AG09309 (cell line): ENCODE data around the gene ZCCHC8.
"Not testable (repeated sequence)": the region's sequence is repeated elsewhere in the genome, so short reads cannot be mapped to it uniquely, and the experiment has no call there.

ENCODE experiments used
- DNase-seq: peaks from one replicate; pipeline ENCODE4 v3.0.0-alpha.2; 2010; ENCODE audit warnings: low read depth
- H3K4me3 ChIP-seq: 2 replicates; pipeline ENCODE4 v1.5.1; 2011; ENCODE audit warnings: mild to moderate bottlenecking, low read depth, low read length, moderate library complexity; ENCODE audit not compliant: control insufficient read depth
- CTCF ChIP-seq: IDR thresholded peaks from 2 replicates; pipeline ENCODE4 v1.5.1; 2011; ENCODE audit warnings: mild to moderate bottlenecking, low read depth, low read length, inconsistent platforms; ENCODE audit not compliant: insufficient read depth, control insufficient read depth; ENCODE audit errors: missing control alignments

ZCCHC8 gene

GRCh38 chr12:122501489-122501989 is 807 bp upstream of the ZCCHC8 start:
- DNase-seq: no peak
- no peak for TF ChIP-seq CTCF
- no peak overlapping the region; the same call in 1 of the 2 replicates for H3K4me3 ChIP-seq

- peak overlapping the region; percentile 85 for H3K4me3 ChIP-seq
- DNase-seq: peak; percentile 16
- TF ChIP-seq CTCF: no peak
Measured at GRCh38 chr12:122499991-122500684, 594 bp downstream of the ZCCHC8 start.

GRCh38 chr12:122495258-122495657 is 5.5 kb downstream of the ZCCHC8 start:
- no peak for TF ChIP-seq CTCF
- DNase-seq: no peak
- H3K4me3 ChIP-seq: no peak overlapping the region

- not testable (repeated sequence) for H3K4me3 ChIP-seq, DNase-seq
Measured at GRCh38 chr12:122493222-122493621, 7.5 kb downstream of the ZCCHC8 start.

GRCh38 chr12:122491991-122492390 is 8.7 kb downstream of the ZCCHC8 start:
- TF ChIP-seq CTCF: no peak
- H3K4me3 ChIP-seq: no peak overlapping the region
- DNase-seq: no peak

- TF ChIP-seq CTCF: no peak
- no peak for DNase-seq
- H3K4me3 ChIP-seq: no peak overlapping the region
Measured at GRCh38 chr12:122489038-122489437, 11.7 kb downstream of the ZCCHC8 start.

GRCh38 chr12:122487807-122488206 is 12.9 kb downstream of the ZCCHC8 start:
- DNase-seq, H3K4me3 ChIP-seq: not testable (repeated sequence)
